ENCODE results near the gene RALB.
A peak's percentile ranks its signal among the peaks of the same experiment; 100 is the strongest.
"Not testable (repeated sequence)": the region's sequence is repeated elsewhere in the genome, so short reads cannot be mapped to it uniquely, and the experiment has no call there.

RALB gene

DNA sequence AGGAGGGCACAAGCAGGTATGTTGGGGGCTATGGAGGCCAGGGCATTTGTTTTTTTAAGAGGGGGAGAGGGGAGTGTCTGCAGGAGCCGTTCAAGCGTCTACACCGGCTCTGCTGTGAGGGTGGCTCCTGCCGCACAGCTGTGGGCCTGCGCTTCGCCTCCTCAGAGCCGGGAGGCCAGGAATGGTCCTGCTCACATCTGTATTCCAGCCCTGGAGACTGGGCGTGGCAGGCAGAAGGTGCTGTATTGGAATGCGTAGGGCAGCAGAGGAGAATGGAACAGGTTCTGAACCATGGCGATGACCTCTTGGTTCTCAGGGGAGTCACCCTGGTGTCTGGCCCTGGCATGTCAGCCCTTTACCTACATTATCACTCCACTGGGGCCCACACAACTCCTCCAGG is 66.5 kb downstream of the RALB start:
- no peak for DNase-seq

DNA sequence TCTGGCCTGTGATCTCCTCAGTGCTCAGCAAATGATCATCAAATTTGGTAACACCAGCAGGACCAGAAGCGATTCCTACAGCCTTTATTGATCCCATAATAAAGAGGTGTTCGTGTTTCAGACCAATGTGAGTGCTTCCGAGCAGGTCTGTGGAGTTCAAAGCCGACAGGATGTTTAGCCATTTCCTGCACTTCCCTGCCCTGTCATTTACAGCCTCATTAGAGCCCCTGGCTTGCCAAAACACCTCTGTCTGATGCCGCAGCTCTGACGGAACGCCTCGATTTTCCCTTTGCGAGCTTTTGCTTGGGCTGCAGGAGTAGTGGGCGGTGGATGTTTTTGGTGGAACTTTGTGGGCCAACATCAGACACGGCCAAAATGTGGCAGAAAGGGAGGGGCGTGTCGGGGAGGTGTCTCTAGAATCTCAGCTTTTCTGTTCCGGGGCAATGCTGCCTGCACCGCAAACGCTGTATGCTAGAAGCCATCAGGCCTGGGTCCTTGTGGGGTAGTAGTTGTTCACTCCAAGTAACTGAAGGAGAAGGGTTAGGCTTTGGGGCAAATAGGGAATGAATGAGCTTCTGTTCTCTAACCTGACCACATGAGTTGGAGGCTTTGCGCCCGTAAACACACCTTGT is 67.2 kb downstream of the RALB start:
- no peak for DNase-seq

DNA sequence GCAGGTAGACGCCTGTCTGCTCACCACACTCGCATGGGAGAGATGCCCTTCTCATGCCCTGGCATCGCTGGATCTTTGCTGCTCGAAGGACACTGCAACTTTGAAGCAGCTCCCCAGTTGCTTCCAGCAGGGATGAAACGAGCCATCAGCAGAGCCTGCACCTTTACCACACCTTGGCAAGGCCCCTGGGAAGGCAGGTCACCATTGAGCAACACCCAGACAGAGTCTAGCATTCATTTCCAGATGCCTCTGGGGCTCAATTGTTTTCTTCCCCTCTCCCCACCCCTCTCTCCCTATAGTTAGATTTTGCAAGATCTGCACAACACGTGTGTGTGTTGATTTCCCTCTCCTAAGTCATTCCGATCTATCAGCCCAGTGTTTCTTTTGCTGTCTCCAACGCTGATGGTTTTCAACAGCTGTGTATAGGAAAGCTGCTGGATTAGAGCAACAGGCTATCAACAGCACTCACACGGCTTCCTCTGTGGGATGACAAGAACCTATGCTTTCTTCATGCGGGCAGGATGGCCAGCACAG is 67.7 kb downstream of the RALB start:
- DNase-seq: no peak

DNA sequence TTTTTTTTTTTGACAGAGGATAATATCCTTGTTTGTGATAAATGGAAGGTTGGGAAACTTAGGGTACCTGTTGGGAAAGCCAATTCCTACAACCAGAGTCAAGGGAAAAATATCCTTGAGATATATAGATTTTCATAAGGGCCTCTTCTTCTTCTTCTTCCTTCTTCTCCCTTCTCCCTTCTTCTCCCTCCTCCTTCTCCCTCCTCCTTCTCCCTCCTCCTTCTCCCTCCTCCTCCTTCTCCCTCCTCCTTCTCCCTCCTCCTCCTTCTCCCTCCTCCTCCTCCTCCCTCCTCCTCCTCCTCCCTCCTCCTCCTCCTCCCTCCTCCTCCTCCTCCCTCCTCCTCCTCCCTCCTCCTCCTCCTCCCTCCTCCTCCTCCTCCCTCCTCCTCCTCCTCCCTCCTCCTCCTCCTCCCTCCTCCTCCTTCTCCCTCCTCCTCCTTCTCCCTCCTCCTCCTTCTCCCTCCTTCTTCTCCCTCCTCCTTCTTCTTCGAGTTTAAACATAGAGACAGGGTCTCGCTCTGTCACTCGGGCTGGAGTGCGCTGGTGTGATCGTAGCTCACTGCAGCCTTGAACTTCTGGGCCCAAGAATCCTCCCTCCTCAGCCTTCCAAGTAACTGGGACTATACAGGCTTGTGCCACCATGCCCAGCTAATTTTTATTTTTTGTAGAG is 68.4 kb downstream of the RALB start:
- DNase-seq: not testable (repeated sequence)

DNA sequence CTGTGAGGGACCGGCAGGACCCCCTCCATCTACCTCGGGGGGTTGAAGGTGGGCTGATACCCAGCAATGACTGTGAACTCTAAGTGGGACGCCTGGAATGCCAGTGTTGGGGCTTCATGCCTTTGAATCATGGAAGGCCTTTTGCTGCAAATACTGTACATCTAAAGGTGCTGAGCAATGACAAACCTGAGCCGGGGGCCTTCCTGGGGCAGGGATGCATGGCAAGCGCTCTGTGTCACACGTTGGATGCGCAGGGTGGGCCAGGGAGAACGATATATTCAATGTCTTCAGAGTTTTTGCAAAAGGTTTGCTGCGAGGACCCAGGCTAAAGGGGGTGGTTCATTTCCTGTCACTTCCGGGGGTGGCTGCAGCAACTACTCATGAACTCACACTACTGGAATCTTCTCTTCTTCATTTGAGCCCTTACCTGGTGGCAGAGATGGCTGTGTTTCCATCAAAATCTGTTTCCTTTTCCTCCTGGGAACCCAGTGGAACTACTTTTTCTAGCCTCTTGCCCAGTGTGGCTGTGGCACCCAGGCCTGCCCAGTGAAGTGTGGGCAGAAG is 69.2 kb downstream of the RALB start:
- no peak for DNase-seq

DNA sequence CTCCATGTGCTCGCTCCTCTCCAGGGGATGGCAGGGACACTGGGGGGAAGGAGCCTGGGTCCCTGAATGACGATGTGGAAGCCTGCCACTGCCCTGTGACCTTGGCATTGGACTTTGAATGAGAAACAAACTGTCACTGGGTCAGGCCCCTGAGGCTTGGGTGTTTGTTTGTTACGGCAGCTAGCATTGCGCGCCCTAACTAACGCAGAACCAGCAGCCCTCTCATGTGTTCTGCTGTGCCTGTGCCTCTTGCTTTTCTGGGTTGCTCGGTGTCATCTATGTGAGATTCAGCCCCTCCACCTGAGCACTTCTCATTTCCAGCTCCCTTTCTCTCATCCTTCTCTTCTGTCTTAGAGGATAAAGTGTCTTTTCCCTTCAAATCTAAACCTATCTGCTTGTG is 69.7 kb downstream of the RALB start:
- DNase-seq: no peak

DNA sequence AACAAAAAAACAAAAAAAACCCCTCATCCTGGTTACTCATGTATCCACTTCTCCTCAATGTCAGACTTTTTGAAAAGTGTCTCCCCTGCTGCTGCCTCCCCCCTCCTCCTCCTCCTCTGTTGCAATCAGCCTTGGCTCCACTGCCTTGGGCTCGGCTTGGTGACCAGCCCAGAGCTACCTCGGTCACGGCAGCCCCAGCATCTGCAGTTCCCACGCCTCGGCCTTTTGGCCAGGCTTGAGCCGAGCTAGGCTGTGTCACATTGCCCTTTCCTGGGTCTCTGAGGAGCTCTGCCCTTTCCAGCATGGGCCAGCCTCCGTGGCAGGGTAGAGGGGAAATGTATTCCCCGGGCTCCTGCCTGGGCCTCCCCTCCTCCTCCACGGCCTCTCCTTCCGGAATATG is 70.6 kb downstream of the RALB start:
- DNase-seq: no peak

DNA sequence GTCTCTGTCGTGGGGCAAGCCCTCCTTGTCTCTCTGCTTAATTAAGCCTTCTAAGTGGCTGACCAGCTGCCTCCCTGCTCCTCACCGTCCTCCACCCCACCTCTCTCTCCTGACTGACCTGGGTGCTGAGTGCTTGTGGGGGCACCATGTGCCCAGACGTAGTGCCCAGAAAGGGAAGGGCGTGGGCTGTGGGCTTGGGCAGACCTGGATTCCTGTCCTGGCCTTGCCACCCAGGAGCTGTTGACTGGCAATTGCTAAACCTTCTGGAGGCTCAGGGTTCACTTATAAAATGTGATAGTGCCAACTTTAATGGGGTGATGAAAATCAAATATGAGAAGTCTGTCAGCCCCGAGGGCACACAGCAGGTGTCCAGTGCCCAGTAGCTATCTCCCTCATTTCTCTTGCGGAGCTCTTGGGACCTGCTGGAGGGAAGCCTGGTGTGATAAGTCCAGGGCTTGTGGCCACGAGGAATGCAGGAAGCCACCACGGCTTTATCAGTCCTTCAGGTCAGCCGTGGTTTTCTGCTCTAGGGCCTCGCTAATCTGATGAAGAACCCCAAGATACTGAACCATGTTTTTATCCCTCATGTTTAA is 71.3 kb downstream of the RALB start:
- no peak for DNase-seq

DNA sequence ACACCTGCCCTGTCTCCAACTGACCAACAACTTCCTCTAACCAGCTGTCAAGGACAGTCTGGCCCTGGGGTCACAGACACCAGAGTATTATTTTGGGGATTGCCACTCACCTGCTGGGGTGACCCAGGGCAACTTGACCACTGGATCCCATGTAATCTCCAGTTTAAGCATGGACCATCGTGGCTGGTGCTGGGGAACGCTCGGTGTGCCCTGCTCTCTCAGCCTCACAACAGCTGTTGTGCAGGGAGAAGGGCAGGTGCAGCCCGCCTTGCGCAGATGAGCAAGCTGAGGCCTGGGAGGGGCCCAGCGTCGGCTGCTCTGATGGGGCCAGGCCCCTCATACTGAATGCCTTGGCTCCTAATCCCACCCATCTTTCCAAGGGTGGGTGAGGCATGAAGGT is 72.3 kb downstream of the RALB start:
- no peak for DNase-seq

DNA sequence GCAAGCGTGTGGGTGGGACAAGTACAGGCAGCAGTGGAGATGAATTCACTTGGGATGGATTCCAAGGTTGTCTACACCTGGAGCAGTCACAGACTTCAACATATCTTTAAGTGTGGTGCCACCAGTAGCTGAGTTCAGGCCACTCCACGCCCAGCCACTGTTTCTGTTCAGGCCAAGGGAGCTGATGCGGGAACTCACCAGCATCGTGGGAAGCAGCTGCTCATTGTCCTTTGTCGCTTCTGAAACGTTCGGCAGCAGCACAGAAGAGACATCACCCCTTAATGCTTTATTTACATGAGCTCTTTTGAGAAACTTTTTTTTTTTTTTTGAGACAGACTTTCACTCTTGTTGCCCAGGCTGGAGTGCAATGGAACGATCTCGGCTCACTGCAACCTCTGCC is 73.4 kb downstream of the RALB start:
- no peak for DNase-seq

DNA sequence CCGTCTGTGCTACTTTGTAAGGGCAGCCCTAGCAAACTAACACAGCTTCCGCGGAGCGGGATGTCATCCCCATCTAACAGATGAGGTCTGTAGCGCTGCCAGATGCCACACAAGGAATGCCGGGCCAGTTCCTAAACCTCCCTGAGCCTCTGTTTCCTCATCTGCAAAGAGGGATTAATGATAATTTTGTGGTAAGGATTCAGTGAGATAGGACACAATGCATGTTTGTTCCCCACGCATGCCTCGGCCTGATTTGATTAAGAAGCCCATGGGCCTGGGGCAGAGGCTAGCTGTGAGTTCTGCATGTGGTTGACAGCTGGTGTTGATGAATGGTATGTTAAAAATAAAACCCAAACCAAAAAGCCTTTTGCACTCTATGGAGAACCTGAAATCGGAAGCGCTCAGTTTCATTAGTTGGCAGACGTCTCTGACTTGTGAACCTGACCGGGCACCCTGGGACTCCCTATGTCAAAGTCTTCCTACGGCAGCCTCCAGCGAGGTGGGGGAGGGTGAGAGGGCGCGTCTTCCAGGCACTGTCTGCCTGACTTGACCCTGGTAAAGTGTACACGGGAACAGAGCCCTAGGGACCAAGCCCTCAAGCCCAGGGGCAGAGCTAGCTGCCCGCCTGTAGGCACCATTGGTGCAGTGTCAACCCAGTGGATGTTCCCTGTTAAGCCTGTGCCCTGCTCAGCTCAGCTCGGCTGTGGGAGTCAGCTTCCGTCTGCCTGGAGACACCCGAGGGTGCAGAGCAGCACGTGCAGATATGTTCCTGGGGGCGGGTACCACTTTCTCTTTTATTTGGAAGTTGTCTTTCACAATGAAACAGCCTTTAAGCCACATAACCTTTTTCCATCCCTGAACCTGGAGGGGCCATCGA is 78.5 kb downstream of the RALB start:
- DNase-seq: no peak

DNA sequence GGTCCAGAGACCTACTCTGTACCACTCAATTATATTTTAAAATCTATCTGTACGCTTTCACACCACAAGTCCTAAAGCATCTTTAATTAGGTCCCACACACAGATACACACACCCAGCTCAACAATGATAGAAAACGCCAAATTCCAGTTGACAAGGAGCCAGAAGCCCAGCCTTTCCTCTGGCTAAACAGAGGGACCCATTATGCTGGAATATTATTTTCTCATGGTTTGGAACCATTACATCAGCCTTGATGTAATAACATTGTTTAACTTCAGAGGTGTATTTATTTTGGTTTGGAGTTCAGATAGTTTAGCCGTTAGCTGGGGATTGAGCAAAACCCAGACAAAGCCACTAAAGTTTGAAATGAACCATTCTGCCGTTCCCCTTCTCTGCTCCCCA is 79.3 kb downstream of the RALB start:
- DNase-seq: no peak

DNA sequence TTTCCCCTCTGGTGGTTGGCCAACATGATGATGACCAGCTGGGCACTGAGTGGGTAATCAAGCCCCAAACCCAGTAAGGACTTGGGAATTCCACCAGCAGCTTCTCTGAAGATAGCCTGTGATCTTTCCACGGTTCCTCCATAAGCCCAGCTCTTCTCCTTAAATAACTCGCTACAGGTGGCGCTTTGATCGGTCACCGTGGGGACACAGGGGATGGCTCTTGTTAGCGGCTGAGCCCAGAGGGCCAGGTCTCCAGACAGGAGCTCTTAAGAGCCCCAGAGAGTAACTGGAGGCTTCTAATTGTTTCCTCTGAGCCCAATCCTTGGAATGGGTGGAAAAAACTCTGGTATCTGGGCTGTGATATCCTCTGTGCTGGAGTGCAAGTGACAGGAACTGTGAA is 79.7 kb downstream of the RALB start:
- DNase-seq: no peak

DNA sequence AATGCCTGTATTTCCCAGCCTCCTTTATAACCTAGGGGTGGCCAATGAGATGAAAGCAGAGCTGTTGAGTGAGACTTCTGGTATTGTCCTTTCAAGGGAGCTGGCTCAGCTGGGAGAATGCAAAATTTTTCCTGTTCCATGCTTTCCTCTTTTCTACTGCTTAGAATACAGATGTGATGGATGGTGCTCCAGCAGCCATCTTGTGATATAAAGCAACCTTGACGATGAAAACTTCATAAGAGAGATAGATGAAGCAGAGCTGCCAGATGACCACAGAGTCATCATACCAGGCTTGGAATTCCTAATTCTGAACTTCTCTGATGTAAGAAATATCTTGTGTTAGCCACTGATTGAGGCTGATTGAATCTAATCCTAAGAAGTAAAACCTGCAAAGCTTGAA is 81.4 kb downstream of the RALB start:
- no peak for DNase-seq

DNA sequence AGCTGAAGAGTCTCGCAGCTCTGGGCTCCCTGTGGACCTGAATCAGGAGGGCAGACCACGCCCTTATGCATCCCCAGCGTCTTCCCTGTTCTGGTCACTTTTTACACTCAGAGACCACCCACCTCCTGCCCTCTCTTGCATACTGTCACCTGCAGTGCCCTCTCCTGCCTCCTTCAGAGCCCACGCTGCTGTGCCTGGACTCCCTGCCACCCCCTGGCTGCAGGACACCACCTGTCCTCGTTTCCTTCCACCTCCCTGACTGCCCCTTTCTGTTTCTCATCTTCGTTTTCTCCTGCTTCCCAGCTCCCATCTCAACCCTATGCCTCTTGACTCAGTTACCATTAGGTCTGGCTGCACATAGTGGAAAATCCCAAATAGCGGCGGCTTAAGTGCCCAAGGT is 84.1 kb downstream of the RALB start:
- no peak for DNase-seq

DNA sequence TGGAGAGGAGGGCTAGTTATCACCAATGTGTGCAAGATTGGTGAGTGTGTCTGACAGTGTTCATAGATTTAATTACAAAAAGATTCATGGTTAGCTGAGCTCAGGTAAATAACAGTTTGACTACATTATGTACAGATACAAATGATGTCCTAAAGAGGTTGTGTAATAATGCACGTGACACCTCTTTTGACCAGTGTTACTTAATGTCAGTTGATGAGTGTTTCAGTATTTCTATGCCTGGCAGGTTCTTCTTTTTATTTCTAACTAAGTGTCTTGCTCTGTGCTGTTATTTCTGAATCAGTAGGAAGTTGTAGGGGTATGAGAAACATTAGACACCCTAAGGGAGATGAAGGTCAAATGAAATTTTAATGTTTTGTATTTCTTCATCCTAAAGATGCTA is 85.4 kb downstream of the RALB start:
- DNase-seq: no peak

DNA sequence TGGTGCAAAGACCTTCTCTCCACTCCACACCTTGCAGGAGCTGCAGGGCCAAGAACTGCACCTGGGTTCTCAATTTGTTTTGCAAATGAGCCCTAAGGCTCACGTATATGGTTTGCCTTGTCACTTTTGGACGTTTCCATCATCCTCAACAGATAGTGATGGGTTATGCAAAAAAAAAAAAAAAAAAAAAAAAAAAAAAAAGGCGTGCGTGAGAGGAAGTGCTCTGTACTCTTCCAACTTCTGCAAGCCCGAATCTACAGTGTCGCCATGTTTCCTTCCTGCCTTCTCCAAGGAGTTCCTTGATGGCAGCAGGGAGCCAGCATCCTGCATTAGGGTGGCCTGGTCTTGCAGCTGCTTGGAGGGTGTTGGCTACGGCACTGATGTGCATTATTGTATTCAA is 89.3 kb downstream of the RALB start:
- DNase-seq: no peak

DNA sequence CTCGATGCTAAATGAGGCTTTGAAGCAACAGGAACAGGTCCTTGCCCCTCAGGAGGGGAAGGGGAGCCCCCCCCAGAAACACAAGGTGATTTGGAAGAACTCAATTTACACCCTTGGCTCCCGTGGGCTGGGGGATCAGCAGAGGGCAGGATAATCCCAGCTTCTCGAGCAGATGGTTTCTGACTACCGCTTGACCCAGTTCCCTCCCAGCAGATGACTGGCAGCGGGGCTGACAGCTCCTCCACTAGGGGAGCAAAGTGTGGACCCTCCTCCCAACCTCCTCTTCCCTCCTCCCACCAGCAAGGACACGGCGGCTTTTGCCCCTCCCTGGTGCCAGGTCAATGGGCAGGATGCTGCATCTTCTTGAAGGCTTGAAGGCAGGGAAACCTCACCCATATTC is 89.8 kb downstream of the RALB start:
- DNase-seq: no peak

DNA sequence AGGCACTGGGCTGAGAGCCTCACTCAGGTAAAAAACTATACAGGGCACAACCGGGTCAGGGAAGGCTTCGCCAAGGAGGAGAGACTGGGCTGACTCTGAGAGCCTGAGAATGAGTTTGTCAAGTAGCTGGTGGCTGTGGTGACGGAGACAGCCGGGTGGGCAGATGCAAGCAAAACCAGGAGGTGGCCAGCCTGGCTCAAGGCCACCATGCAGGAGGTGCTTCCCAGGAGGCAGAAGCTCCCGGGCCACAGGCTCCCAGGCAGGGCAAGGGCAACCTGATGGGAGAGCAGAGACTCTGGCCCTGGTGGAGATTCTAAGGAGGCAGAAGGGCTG is 90.4 kb downstream of the RALB start:
- no peak for DNase-seq

DNA sequence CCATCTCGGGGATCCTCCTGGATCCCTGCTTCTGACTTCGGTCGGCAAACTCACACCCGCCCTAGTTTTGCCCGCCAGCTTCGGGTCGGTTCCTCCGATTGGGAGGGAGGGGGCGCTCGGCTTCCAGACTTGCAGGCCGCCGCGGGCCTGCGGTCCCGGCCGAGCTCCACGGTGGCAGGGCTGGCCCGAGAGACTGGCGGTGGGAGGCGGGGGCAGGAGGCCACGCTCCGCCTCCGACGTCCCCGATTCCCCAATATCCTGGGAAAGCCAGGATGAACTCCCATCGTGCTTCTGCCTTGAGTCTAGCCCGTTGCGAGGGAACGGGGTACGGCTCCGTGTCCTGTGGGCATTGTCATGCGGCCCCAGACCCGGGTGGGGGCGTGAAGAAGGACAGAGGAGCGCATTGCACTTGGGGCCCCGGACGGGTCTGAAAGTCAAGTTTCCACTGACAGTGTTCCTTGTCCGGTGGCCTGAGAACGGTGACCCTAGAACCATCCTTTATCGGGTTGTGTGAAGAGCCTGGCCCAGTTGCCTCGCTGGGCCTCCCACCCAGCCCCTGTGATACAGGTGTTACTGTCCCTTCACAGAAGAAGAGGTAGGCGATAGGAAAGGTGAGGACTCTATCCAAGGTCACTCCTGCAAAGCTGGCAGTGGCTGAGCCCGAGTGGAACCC is 90.9 kb downstream of the RALB start:
- peak; percentile 42 for DNase-seq

All from amniotic stem cell (primary cell).